Ishikawa (cell line): ENCODE results near the gene RNF180.

Source experiments
- CEBPB ChIP-seq: IDR thresholded peaks from 2 replicates; pipeline ENCODE4 v1.6.1; 2012
- CREB1 ChIP-seq: IDR thresholded peaks from 2 replicates; pipeline ENCODE4 v1.6.1; 2012; ENCODE audit warnings: low read depth
- EGR1 ChIP-seq: IDR thresholded peaks from 2 replicates; pipeline ENCODE4 v1.6.1; 2012
- EP300 ChIP-seq: IDR thresholded peaks from 2 replicates; pipeline ENCODE4 v1.6.1; 2012; ENCODE audit warnings: borderline replicate concordance
- FOXM1 ChIP-seq: IDR thresholded peaks from 2 replicates; pipeline ENCODE4 v1.6.1; 2012; ENCODE audit warnings: low read depth, borderline replicate concordance
- NFIC ChIP-seq: IDR thresholded peaks from 2 replicates; pipeline ENCODE4 v1.6.1; 2012
- RAD21 ChIP-seq: IDR thresholded peaks from 2 replicates; pipeline ENCODE4 v1.6.1; 2012; ENCODE audit warnings: low read depth
- TAF1 ChIP-seq: IDR thresholded peaks from 2 replicates; pipeline ENCODE4 v1.6.1; 2012; ENCODE audit warnings: low read depth, mild to moderate bottlenecking
- TCF12 ChIP-seq: IDR thresholded peaks from 2 replicates; pipeline ENCODE4 v1.6.1; 2012; ENCODE audit warnings: low read depth
- TEAD4 ChIP-seq: IDR thresholded peaks from 2 replicates; pipeline ENCODE4 v1.6.1; 2012
- YY1 ChIP-seq: IDR thresholded peaks from 2 replicates; pipeline ENCODE4 v1.6.1; 2012; ENCODE audit warnings: low read depth
- ZBTB7A ChIP-seq: IDR thresholded peaks from 2 replicates; pipeline ENCODE4 v1.6.1; 2012; ENCODE audit warnings: low read depth
- TF ChIP-seq, protein P1 (sequence below): IDR thresholded peaks from 2 replicates; pipeline ENCODE4 v1.6.1; 2012; ENCODE audit warnings: low read depth, mild to moderate bottlenecking
- TF ChIP-seq, protein P2 (sequence below): IDR thresholded peaks from 2 replicates; pipeline ENCODE4 v1.6.1; 2012
- TF ChIP-seq, protein P3 (sequence below): IDR thresholded peaks from 2 replicates; pipeline ENCODE4 v1.6.1; 2012

Gene RNF180

DNA sequence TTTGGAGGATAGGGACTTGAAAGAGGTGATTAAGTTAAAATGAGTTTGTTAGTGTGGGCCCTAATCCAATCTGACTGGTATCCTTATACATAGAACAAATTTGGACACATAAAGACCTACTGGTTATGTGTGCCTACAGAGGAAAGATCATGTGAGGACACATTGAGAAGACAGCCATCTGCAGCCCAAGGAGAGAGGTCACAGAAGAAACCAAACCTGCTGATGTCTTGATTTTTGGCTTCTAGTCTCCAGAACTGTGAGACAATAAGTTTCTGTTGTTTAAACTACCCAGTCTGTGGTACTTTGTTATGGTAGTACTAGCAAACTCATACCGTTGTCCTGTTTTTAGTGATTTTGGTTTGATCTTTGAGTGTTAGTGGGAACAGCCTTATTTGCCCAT is 18.3 kb downstream of the RNF180 start:
- TF ChIP-seq TCF12 = no peak
- no peak for TF ChIP-seq RAD21
- no peak for TF ChIP-seq EGR1
- TF ChIP-seq, protein P1, sequence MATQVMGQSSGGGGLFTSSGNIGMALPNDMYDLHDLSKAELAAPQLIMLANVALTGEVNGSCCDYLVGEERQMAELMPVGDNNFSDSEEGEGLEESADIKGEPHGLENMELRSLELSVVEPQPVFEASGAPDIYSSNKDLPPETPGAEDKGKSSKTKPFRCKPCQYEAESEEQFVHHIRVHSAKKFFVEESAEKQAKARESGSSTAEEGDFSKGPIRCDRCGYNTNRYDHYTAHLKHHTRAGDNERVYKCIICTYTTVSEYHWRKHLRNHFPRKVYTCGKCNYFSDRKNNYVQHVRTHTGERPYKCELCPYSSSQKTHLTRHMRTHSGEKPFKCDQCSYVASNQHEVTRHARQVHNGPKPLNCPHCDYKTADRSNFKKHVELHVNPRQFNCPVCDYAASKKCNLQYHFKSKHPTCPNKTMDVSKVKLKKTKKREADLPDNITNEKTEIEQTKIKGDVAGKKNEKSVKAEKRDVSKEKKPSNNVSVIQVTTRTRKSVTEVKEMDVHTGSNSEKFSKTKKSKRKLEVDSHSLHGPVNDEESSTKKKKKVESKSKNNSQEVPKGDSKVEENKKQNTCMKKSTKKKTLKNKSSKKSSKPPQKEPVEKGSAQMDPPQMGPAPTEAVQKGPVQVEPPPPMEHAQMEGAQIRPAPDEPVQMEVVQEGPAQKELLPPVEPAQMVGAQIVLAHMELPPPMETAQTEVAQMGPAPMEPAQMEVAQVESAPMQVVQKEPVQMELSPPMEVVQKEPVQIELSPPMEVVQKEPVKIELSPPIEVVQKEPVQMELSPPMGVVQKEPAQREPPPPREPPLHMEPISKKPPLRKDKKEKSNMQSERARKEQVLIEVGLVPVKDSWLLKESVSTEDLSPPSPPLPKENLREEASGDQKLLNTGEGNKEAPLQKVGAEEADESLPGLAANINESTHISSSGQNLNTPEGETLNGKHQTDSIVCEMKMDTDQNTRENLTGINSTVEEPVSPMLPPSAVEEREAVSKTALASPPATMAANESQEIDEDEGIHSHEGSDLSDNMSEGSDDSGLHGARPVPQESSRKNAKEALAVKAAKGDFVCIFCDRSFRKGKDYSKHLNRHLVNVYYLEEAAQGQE = no peak
- TF ChIP-seq, protein P2, sequence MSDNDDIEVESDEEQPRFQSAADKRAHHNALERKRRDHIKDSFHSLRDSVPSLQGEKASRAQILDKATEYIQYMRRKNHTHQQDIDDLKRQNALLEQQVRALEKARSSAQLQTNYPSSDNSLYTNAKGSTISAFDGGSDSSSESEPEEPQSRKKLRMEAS = no peak
- no peak for TF ChIP-seq FOXM1
- no peak for TF ChIP-seq EP300
- no peak for TF ChIP-seq CREB1
- no peak for TF ChIP-seq CEBPB
- TF ChIP-seq, protein P3, sequence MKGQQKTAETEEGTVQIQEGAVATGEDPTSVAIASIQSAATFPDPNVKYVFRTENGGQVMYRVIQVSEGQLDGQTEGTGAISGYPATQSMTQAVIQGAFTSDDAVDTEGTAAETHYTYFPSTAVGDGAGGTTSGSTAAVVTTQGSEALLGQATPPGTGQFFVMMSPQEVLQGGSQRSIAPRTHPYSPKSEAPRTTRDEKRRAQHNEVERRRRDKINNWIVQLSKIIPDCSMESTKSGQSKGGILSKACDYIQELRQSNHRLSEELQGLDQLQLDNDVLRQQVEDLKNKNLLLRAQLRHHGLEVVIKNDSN = no peak
- no peak for TF ChIP-seq ZBTB7A
- no peak for TF ChIP-seq YY1
- no peak for TF ChIP-seq NFIC
- TF ChIP-seq TEAD4 = no peak
- no peak for TF ChIP-seq TAF1

- TF ChIP-seq FOXM1 (no peak), TEAD4 (no peak), EGR1 (no peak), EP300 (no peak), NFIC (no peak)
- TF ChIP-seq, protein P2 = no peak
Observed at GRCh38 chr5:64184832-64185231, 19.2 kb downstream of the RNF180 start.

DNA sequence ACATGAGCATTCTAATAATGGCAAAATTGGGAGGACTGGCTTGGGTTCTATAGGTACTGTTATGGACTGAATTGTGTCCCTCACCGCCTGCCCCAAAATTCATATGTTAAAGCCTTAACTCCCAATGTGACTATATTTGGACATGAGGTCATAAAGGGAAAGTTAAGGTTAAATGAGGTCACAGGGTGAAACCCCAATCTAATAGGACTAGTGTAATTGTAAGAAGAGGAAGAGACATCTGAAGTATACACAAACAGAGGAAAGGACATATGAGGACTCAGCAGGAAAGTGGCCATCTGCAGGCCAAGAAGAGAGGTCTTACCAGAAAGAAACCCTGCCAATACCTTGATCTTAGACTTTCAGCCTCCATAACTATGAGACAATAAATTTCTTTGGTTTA is 23.1 kb downstream of the RNF180 start:
- no peak for TF ChIP-seq TEAD4
- no peak for TF ChIP-seq YY1
- TF ChIP-seq, protein P3 = no peak
- no peak for TF ChIP-seq TAF1
- TF ChIP-seq NFIC = no peak
- TF ChIP-seq, protein P2 = no peak
- TF ChIP-seq CREB1 = no peak
- no peak for TF ChIP-seq EGR1
- no peak for TF ChIP-seq RAD21
- TF ChIP-seq TCF12 = no peak
- TF ChIP-seq ZBTB7A = no peak
- no peak for TF ChIP-seq CEBPB
- TF ChIP-seq FOXM1 = no peak
- no peak for TF ChIP-seq EP300

DNA sequence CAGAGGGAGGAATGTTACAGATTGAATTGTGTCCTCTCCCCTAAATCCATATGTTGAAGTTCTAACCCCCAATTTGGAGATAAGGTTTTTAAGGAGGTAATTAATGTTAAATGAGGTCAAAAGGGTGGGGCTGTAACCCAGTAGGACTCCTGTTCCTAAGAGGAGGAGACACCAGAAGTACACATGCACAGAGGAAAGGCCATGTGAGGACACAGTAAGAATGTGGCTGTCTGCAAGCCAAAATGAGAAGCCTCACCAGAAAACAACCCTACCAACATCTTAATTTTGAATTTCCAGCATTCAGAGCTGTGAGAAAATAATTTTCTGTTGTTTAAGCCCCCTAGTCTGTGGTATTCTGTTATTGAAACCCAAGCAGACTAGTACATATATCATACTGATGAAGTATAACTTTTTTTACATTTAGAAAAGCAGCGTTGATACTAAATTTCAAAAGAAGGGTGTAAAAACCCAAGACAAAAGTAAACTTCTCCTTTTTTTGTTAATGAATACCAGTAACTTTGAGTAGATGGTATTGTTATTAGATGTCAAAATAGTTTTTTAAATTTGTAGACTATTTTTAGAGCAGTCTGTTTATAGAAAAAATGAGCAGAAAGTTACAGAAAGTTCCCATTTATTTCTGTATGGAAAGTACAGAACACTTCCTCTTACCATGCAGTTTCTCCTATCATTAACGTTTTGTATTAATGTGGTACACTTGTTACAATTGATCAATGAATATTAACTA is 25.1 kb downstream of the RNF180 start:
- TF ChIP-seq EGR1 (no peak), TCF12 (no peak), TEAD4 (no peak), TAF1 (no peak), CREB1 (no peak), YY1 (no peak), ZBTB7A (no peak), EP300 (no peak), NFIC (no peak), FOXM1 (no peak), CEBPB (no peak)
- TF ChIP-seq, protein P2 = no peak
- TF ChIP-seq, protein P3 = no peak

DNA sequence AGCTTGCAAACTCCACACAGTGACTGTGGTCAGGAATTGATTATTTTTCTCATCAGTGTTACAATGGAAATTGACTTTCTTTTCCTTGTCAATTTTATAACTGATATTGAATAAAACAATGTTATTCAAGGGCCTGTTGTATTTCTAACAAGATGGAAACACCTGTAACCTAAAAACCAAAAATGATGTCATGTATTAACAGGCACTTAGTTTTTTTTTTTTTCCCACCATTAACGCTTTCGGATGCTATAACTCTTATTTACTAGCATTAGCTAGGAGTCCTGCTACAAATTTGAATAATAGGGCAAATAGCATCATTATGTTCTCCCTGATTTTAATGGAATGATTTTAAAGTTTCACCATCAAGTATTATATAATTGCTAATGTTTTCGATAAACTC is 30.3 kb downstream of the RNF180 start:
- TF ChIP-seq CEBPB = no peak
- TF ChIP-seq, protein P3 = no peak
- TF ChIP-seq EP300 = no peak
- TF ChIP-seq CREB1 = no peak
- no peak for TF ChIP-seq ZBTB7A
- TF ChIP-seq TAF1 = no peak
- no peak for TF ChIP-seq TCF12
- no peak for TF ChIP-seq RAD21
- TF ChIP-seq, protein P2 = no peak
- no peak for TF ChIP-seq TEAD4
- TF ChIP-seq, protein P1 = no peak
- no peak for TF ChIP-seq EGR1
- no peak for TF ChIP-seq YY1
- TF ChIP-seq FOXM1 = no peak
- TF ChIP-seq NFIC = no peak
